CD4-positive, alpha-beta memory T cell (primary cell): ENCODE measurements around the gene MICAL3. TPM values are rescaled to one million over a fixed set of nuclear protein-coding genes. Genes with fewer than 3 reads are reported as not detected.

ENCODE experiments used
- CTCF ChIA-PET: fragments of 350-600 bp; sonication (Branson Sonifier 250); formaldehyde crosslinking; loops from one replicate; lab custom pipeline; 2021; ENCODE audit warnings: inconsistent platforms; ENCODE audit not compliant: partially characterized antibody; lab: Charles Lee
- POLR2A ChIA-PET: fragments of 350-600 bp; sonication (Branson Sonifier 250); formaldehyde crosslinking; loops from one replicate; lab custom pipeline; 2021; ENCODE audit not compliant: partially characterized antibody; lab: Charles Lee
- DNase-seq, 5 donors: peaks; one replicate each; pipeline versions ENCODE4 v3.0.0 to v3.0.0-alpha.2; 2020 to 2022; ENCODE audit warnings: mixed read lengths in 1 of 5
- H3K27ac ChIP-seq: one replicate; pipeline ENCODE4 v1.7.0; 2013; ENCODE audit warnings: low read depth, low read length
- H3K27me3 ChIP-seq: 2 replicates; pipeline ENCODE4 v1.7.0; 2013; ENCODE audit warnings: mild to moderate bottlenecking, low read length, moderate library complexity; ENCODE audit not compliant: insufficient read depth
- H3K36me3 ChIP-seq: 2 replicates; pipeline ENCODE4 v1.7.0; 2013; ENCODE audit warnings: mild to moderate bottlenecking, low read length, moderate library complexity; ENCODE audit not compliant: insufficient read depth
- H3K4me1 ChIP-seq: 2 replicates; pipeline ENCODE4 v1.7.0; 2013; ENCODE audit warnings: mild to moderate bottlenecking, low read length, moderate library complexity; ENCODE audit not compliant: insufficient read depth
- H3K4me3 ChIP-seq, 2 donors: one replicate each; pipeline ENCODE4 v1.7.0; 2013; ENCODE audit warnings: low read length in 2 of 2, mild to moderate bottlenecking in 1 of 2
- H3K9me3 ChIP-seq, 2 donors: one replicate each; pipeline ENCODE4 v1.7.0; 2013; ENCODE audit warnings: low read length in 2 of 2, control low read depth in 1 of 2; ENCODE audit not compliant: control insufficient read depth in 1 of 2
- H3K27ac Mint-ChIP-seq, 7 donors: one replicate each; pipeline ENCODE4 v1.8.0; 2020 to 2021; ENCODE audit warnings: mixed read lengths in 7 of 7, mild to moderate bottlenecking in 6 of 7, inconsistent platforms in 3 of 7, moderate library complexity in 3 of 7
- H3K27me3 Mint-ChIP-seq, 2 donors: one replicate each; pipeline ENCODE4 v1.8.0; 2020 to 2021; ENCODE audit warnings: mixed read lengths in 2 of 2
- H3K36me3 Mint-ChIP-seq, 2 donors: one replicate each; pipeline ENCODE4 v1.8.0; 2020 to 2021; ENCODE audit warnings: mixed read lengths in 2 of 2, inconsistent platforms in 1 of 2, mild to moderate bottlenecking in 1 of 2
- H3K4me1 Mint-ChIP-seq, 4 donors: one replicate each; pipeline ENCODE4 v1.8.0; 2020 to 2021; ENCODE audit warnings: mixed read lengths in 4 of 4, mild to moderate bottlenecking in 1 of 4
- H3K4me3 Mint-ChIP-seq, 8 donors: one replicate each; pipeline ENCODE4 v1.8.0; 2020 to 2021; ENCODE audit warnings: mixed read lengths in 8 of 8, mild to moderate bottlenecking in 7 of 8, moderate library complexity in 6 of 8, inconsistent platforms in 3 of 8
- H3K9me3 Mint-ChIP-seq, 8 donors: one replicate each; pipeline ENCODE4 v1.8.0; 2020 to 2021; ENCODE audit warnings: mixed read lengths in 8 of 8, mild to moderate bottlenecking in 5 of 8, inconsistent platforms in 3 of 8, moderate library complexity in 1 of 8
- intact Hi-C: fragments of 100-400 bp; cut with micrococcal nuclease; formaldehyde crosslinking; loops from one replicate; pipeline ENCODE4 v1.15.1; 2023
- polyA plus RNA-seq, 2 donors: library from polyadenylated mRNA; unstranded; fragments of 300-500 nt; fragmentation: Illumina TruSeq; gene quantifications; one replicate each; pipeline ENCODE4 v1.2.3, GENCODE V29; 2021
- total RNA-seq, 2 experiments: library from RNA; stranded (reverse); gene quantifications; one replicate each; pipeline ENCODE4 v1.2.3, GENCODE V29; 2021

Gene MICAL3
- total and polyA plus RNA-seq, 4 experiments from 2014 or later: 0.97 to 28.9 (median 14.4) TPM

- Histone ChIP-seq H3K4me1 (no peaks in the 10 kb centered on the region), H3K4me3 (no peak overlapping the region), H3K27me3 (no peaks in the 10 kb centered on the region), H3K9me3 (no peaks in the 10 kb centered on the region), H3K27ac (no peak overlapping the region), H3K36me3 (peaks cover 12% of the 10 kb centered on the region)
- Mint-ChIP-seq H3K4me3 (no peak overlapping the region), H3K9me3 (no peaks in the 10 kb centered on the region), H3K4me1 (peaks cover 0 to 1% (median 0%) of the 10 kb centered on the region in 4 donors), H3K36me3 (peaks cover 26 to 52% of the 10 kb centered on the region in 2 donors), H3K27me3 (no peaks in the 10 kb centered on the region), H3K27ac (peak overlapping the region in 1 of 7 donors; percentile 42)
- DNase-seq: no peak
- ChIA-PET CTCF (interaction anchor here (1.0 kb wide), 1 partner anchor 29 kb away, joined by 3 read pairs; no protein-coding TSS in a partner anchor), POLR2A (no interaction called here)
- intact Hi-C loops: no loop called here
Measured at GRCh38 chr22:17861909-17862308, 162.5 kb downstream of the MICAL3 start.

GRCh38 chr22:17860220-17860965 lies 164.0 kb downstream of the MICAL3 start:
- Histone ChIP-seq H3K27me3 (no peaks in the 10 kb centered on the region), H3K4me1 (no peaks in the 10 kb centered on the region), H3K9me3 (no peaks in the 10 kb centered on the region), H3K4me3 (no peak overlapping the region), H3K27ac (no peak overlapping the region), H3K36me3 (peaks cover 12% of the 10 kb centered on the region)
- DNase-seq: no peak
- peaks cover 0 to 1% (median 0%) of the 10 kb centered on the region in 4 donors for H3K4me1 Mint-ChIP-seq
- H3K9me3 Mint-ChIP-seq: no peaks in the 10 kb centered on the region
- H3K27me3 Mint-ChIP-seq: no peaks in the 10 kb centered on the region
- peaks cover 22 to 47% of the 10 kb centered on the region in 2 donors for H3K36me3 Mint-ChIP-seq
- ChIA-PET POLR2A (no interaction called here), CTCF (interaction anchor here (1.1 kb wide), 1 partner anchor 15 kb away, joined by 3 read pairs; no protein-coding TSS in a partner anchor)
- H3K4me3 Mint-ChIP-seq: no peak overlapping the region
- no peak overlapping the region for H3K27ac Mint-ChIP-seq
- intact Hi-C loops: no loop called here

GRCh38 chr22:17858033-17858432 lies 166.3 kb downstream of the MICAL3 start:
- ChIA-PET POLR2A (no interaction called here), CTCF (interaction anchor here (1.0 kb wide), 1 partner anchor 73 kb away, joined by 3 read pairs; no protein-coding TSS in a partner anchor)
- Histone ChIP-seq H3K4me1 (no peaks in the 10 kb centered on the region), H3K27ac (no peak overlapping the region), H3K9me3 (no peaks in the 10 kb centered on the region), H3K36me3 (peaks cover 3% of the 10 kb centered on the region), H3K27me3 (no peaks in the 10 kb centered on the region), H3K4me3 (no peak overlapping the region)
- Mint-ChIP-seq H3K4me3 (no peak overlapping the region), H3K4me1 (peaks cover 0 to 1% (median 0%) of the 10 kb centered on the region in 4 donors), H3K9me3 (no peaks in the 10 kb centered on the region), H3K27me3 (no peaks in the 10 kb centered on the region), H3K27ac (peak overlapping the region in 2 of 7 donors; percentile 17 to 46), H3K36me3 (peaks cover 14 to 37% of the 10 kb centered on the region in 2 donors)
- intact Hi-C loops: no loop called here
- DNase-seq: no peak

- no peaks in the 10 kb centered on the region for H3K4me1 ChIP-seq
- Mint-ChIP-seq H3K27me3 (no peaks in the 10 kb centered on the region), H3K4me3 (no peak overlapping the region), H3K36me3 (peaks cover 7 to 26% of the 10 kb centered on the region in 2 donors), H3K27ac (peak overlapping the region in 2 of 7 donors; percentile 30 to 57), H3K9me3 (no peaks in the 10 kb centered on the region), H3K4me1 (no peaks in the 10 kb centered on the region)
- no peak overlapping the region for H3K27ac ChIP-seq
- intact Hi-C loops: no loop called here
- no peak overlapping the region for H3K4me3 ChIP-seq
- ChIA-PET POLR2A (no interaction called here), CTCF (no interaction called here)
- H3K27me3 ChIP-seq: no peaks in the 10 kb centered on the region
- no peak for DNase-seq
- H3K9me3 ChIP-seq: no peaks in the 10 kb centered on the region
- H3K36me3 ChIP-seq: peaks cover 3% of the 10 kb centered on the region
Measured at GRCh38 chr22:17855572-17856290, 168.6 kb downstream of the MICAL3 start.

DNA sequence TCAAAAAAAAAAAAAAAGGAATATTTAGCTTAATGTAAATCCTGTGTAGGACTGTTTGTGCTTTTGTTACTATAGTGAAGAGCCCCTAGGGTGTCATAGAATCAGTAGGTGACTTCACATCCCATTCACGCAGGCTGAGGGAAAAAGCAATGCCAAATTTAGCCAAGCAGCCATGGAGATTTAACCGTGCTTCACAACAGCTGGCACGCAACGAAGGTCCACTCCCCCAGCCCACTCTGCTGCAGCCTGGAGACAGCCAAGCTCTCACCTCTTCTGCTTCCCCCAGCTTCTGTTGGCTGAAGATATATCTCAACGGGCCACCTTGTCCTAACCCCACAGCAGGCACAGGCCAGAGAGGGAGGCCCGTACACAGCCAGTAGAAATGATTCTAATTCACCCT lies 171.3 kb downstream of the MICAL3 start:
- intact Hi-C loops: no loop called here
- Mint-ChIP-seq H3K36me3 (peaks cover 0 to 20% of the 10 kb centered on the region in 2 donors), H3K27ac (peak overlapping the region in 1 of 7 donors; percentile 68), H3K27me3 (no peaks in the 10 kb centered on the region), H3K9me3 (no peaks in the 10 kb centered on the region), H3K4me1 (no peaks in the 10 kb centered on the region), H3K4me3 (no peak overlapping the region)
- Histone ChIP-seq H3K4me1 (no peaks in the 10 kb centered on the region), H3K4me3 (no peak overlapping the region), H3K27ac (no peak overlapping the region), H3K9me3 (no peaks in the 10 kb centered on the region), H3K36me3 (peaks cover 3% of the 10 kb centered on the region), H3K27me3 (no peaks in the 10 kb centered on the region)
- DNase-seq: no peak
- ChIA-PET POLR2A (no interaction called here), CTCF (interaction anchor here (1.7 kb wide), 1 partner anchor 23 kb away, joined by 4 read pairs; no protein-coding TSS in a partner anchor)

GRCh38 chr22:17851759-17852158 lies 172.6 kb downstream of the MICAL3 start:
- Mint-ChIP-seq H3K27me3 (no peaks in the 10 kb centered on the region), H3K36me3 (peaks cover 0 to 14% of the 10 kb centered on the region in 2 donors), H3K4me1 (no peaks in the 10 kb centered on the region), H3K9me3 (no peaks in the 10 kb centered on the region), H3K27ac (no peak overlapping the region), H3K4me3 (no peak overlapping the region)
- Histone ChIP-seq H3K27me3 (no peaks in the 10 kb centered on the region), H3K4me1 (no peaks in the 10 kb centered on the region), H3K9me3 (no peaks in the 10 kb centered on the region), H3K27ac (no peak overlapping the region), H3K4me3 (no peak overlapping the region), H3K36me3 (no peaks in the 10 kb centered on the region)
- ChIA-PET POLR2A (no interaction called here), CTCF (interaction anchor here (1.7 kb wide), 1 partner anchor 22 kb away, joined by 4 read pairs; no protein-coding TSS in a partner anchor)
- DNase-seq: no peak
- intact Hi-C loops: no loop called here
